Right cardiac atrium (tissue), 5 donors: Measurements from ENCODE around the gene PMM2. TPM values are rescaled to one million over a fixed set of nuclear protein-coding genes. Genes with fewer than 3 reads are reported as not detected.

ENCODE experiments used
- polyA plus RNA-seq: library from polyadenylated mRNA; stranded (reverse); fragments of 200-250 nt; gene quantifications from one replicate; pipeline ENCODE4 v1.2.3, GENCODE V29; 2013
- total RNA-seq, 4 donors: library from RNA; stranded (reverse); fragmentation: NEBNext Ultra II Directional; extraction: Animal tissue kit (Norgen Biotek cat#: 25700); gene quantifications; one replicate each; pipeline ENCODE4 v1.2.1, GENCODE V29; 2021
- donor health status: healthy with polysubstance abuse.
- donor health status: DM: no; HTN: yes; CAD: no.
- donor health status: DM: no; HTN: no; CAD: no.
- donor health status: DM: no; HTN: yes; CAD: no; lungs with severe emphysema.
- donor health status: DM: yes; HTN: yes; CAD: no.

Gene PMM2
- total and polyA plus RNA-seq, 5 donors, result 10.5 to 29.4 (median 12.8) TPM

Other genes with a start within 250 kb of the PMM2 start
- not detected for gene TMEM114, start 207.3 kb upstream of the PMM2 start, total RNA-seq
- not detected for gene TMEM114, start 207.3 kb upstream of the PMM2 start, polyA plus RNA-seq
- gene METTL22, start 176.1 kb upstream of the PMM2 start, total RNA-seq, result 10 to 100 TPM; 28.1 to 37.3 (median 33.3) TPM
- 26.9 TPM for gene METTL22, start 176.1 kb upstream of the PMM2 start, polyA plus RNA-seq
- 10 to 100 TPM; 12.3 to 42.4 (median 20.2) TPM for gene ABAT, start 123.2 kb upstream of the PMM2 start, total RNA-seq
- 10.9 TPM for gene ABAT, start 123.2 kb upstream of the PMM2 start, polyA plus RNA-seq
- gene TMEM186, start 200 bp upstream of the PMM2 start, total RNA-seq, result 10 to 100 TPM; 12.2 to 12.8 (median 12.3) TPM
- gene TMEM186, start 200 bp upstream of the PMM2 start, polyA plus RNA-seq, result 11.5 TPM
- gene CARHSP1, start 71.2 kb downstream of the PMM2 start, total RNA-seq, result 10 to 100 TPM; 28.6 to 37.2 (median 35.0) TPM
- 75.0 TPM for gene CARHSP1, start 71.2 kb downstream of the PMM2 start, polyA plus RNA-seq
- not detected for gene LITAFD, start 84.5 kb downstream of the PMM2 start, total RNA-seq
- gene LITAFD, start 84.5 kb downstream of the PMM2 start, polyA plus RNA-seq, result not detected
- 10 to 100 TPM; 67.1 to 83.3 (median 71.2) TPM for gene USP7, start 166.1 kb downstream of the PMM2 start, total RNA-seq
- 25.1 TPM for gene USP7, start 166.1 kb downstream of the PMM2 start, polyA plus RNA-seq